NB4 (cell line): Measurements from ENCODE around the gene KHDRBS1.

Source experiments
- DNase-seq: peaks from one replicate; pipeline ENCODE4 v3.0.0; 2010; ENCODE audit warnings: low read depth
- H3K4me3 ChIP-seq: one replicate; pipeline ENCODE4 v1.5.1; 2011; ENCODE audit warnings: mild to moderate bottlenecking, low read depth, low read length, moderate library complexity
- MYC ChIP-seq: IDR thresholded peaks from 2 replicates; pipeline ENCODE4 v1.6.1; 2011; ENCODE audit warnings: low read depth, low read length
- POLR2A ChIP-seq: IDR thresholded peaks from 2 replicates; pipeline ENCODE4 v1.6.1; 2011; ENCODE audit warnings: mild to moderate bottlenecking; ENCODE audit not compliant: insufficient read length; ENCODE audit errors: extremely low read depth
- TF ChIP-seq, protein P1 (sequence below): IDR thresholded peaks from one replicate; pipeline ENCODE4 v1.5.1; 2012; ENCODE audit warnings: low read depth, low read length
- TF ChIP-seq, protein P2 (sequence below): IDR thresholded peaks from 2 replicates; pipeline ENCODE4 v1.6.1; 2011; ENCODE audit warnings: low read depth, low read length

The KHDRBS1 gene, protein sequence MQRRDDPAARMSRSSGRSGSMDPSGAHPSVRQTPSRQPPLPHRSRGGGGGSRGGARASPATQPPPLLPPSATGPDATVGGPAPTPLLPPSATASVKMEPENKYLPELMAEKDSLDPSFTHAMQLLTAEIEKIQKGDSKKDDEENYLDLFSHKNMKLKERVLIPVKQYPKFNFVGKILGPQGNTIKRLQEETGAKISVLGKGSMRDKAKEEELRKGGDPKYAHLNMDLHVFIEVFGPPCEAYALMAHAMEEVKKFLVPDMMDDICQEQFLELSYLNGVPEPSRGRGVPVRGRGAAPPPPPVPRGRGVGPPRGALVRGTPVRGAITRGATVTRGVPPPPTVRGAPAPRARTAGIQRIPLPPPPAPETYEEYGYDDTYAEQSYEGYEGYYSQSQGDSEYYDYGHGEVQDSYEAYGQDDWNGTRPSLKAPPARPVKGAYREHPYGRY

DNA sequence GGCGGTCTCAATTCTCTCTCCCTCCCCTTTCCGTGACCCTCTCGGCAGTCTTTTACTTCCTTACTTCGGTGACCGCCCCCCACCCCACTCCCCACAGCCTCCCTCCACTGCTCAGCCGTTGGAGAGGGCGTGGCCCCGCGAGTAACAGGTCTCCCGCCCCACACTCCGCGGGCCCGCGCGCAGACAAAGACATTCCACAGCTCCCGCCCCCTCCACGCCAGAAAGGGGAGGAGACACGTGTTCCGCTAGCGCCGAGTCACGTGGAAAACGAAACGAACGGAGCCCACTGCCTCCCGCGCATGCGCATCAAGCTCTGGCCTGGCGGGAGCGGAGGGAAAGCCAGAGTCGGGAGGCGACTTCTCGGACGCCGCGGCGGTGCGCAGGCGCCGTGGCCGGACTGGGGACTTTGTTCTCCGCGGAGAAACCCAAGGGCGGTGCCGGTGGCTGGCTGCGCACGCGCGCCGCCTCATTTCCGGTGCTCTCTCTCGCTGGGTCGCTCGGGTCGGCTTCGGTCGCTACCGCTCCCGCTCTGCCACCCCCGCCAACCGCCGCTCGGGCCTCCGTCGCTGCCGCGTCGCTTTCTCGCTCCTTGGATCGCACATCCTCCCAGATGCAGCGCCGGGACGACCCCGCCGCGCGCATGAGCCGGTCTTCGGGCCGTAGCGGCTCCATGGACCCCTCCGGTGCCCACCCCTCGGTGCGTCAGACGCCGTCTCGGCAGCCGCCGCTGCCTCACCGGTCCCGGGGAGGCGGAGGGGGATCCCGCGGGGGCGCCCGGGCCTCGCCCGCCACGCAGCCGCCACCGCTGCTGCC is at the start of gene KHDRBS1:
TSS of gene KHDRBS1 (plus strand) at position 483 of the 813 bp plus-strand sequence. CDS start at position 611, 128 bp downstream.
- DNase-seq: peak; percentile 98
- TF ChIP-seq, protein P1, sequence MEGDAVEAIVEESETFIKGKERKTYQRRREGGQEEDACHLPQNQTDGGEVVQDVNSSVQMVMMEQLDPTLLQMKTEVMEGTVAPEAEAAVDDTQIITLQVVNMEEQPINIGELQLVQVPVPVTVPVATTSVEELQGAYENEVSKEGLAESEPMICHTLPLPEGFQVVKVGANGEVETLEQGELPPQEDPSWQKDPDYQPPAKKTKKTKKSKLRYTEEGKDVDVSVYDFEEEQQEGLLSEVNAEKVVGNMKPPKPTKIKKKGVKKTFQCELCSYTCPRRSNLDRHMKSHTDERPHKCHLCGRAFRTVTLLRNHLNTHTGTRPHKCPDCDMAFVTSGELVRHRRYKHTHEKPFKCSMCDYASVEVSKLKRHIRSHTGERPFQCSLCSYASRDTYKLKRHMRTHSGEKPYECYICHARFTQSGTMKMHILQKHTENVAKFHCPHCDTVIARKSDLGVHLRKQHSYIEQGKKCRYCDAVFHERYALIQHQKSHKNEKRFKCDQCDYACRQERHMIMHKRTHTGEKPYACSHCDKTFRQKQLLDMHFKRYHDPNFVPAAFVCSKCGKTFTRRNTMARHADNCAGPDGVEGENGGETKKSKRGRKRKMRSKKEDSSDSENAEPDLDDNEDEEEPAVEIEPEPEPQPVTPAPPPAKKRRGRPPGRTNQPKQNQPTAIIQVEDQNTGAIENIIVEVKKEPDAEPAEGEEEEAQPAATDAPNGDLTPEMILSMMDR: no peak
- TF ChIP-seq MYC: peak; percentile 94
- TF ChIP-seq POLR2A: peak; percentile 86
- TF ChIP-seq, protein P2, sequence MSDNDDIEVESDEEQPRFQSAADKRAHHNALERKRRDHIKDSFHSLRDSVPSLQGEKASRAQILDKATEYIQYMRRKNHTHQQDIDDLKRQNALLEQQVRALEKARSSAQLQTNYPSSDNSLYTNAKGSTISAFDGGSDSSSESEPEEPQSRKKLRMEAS: peak; percentile 100

DNA sequence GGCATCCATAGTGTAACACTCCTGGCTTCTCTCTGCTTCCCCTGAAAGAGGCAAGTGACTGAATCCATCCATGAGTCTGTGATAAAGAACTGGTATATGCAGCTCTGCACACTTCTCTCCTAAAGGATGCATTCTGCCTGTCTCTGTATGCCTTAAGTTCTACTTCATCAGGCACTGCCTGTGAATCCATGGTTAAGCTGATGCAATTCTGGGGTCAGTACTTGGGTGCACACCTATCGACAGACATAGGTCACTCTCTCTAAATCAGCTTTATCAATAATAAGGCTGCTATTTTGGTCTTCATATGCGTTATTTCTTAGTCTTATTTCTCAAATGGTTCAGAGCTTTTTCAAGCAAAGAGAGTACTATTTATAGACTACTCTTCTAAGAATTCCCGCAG is 42.8 kb upstream of the KHDRBS1 start:
- H3K4me3 ChIP-seq: no peak overlapping the region
- TF ChIP-seq, protein P2: no peak
- TF ChIP-seq, protein P1: no peak
- TF ChIP-seq MYC: no peak
- no peak for TF ChIP-seq POLR2A
- DNase-seq: no peak

More for the DNA sequence above, at the start of gene KHDRBS1:
- peak within 1 kb of the TSS; percentile 91 for H3K4me3 ChIP-seq

DNA sequence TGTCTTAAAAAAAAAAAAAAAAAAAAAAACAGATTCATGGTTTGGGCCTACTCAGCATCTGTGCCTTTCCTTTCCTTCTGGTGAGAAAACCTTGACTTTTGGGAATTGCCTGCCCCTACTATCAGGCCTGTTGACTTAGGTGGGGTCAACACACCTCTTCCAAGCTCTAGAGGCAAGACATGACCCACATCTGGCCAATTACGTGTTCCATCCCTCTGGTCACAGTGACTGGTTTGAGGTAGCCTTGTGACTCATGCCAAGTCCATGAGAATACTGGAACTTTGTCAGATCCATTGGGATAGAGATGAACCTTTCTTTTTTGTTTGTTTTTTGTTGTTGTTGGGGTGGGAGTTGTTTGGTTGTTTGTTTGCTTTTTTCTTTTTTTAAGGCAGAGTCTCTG is 37.3 kb upstream of the KHDRBS1 start:
- no peak for DNase-seq
- TF ChIP-seq, protein P2: no peak
- no peak for TF ChIP-seq POLR2A
- TF ChIP-seq, protein P1: no peak
- TF ChIP-seq MYC: no peak
- no peak overlapping the region for H3K4me3 ChIP-seq

DNA sequence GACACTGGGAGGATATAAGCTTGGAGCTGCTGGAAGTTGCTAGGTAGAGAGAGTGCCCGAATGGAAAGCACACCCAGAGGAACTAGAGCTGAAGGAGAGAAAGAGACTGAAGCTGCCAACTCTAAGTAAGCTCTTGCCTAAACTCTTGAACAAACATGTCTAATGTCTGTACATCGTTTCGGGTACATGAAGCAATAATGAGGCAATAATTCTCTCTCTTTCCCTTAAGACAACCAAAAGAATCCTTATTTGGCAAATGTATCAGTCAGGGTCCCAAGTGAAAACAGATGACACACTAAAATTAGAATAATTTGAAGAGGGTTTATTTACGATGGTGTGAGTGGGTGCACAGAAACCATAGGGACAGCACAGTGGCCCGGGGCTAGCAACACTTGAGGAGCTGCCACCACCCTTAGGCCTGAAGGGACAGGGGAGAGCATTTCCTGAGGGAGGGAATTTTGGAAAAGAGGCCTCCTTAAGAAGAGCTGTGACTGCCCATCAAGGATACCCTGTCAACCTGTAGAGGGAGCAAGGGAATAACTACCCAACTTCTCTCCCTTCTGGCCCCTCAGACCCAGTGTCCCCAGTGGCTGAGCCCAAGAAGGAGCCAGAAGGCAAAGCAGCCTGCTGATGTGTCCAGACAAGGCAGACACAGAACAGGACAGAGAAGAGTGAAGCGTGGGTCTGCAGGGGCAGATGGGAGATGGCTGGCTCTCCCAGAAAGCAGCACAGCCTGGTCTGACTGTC is 36.1 kb upstream of the KHDRBS1 start:
- peak; percentile 44 for DNase-seq
- no peak overlapping the region for H3K4me3 ChIP-seq
- TF ChIP-seq POLR2A (no peak), MYC (no peak)
- TF ChIP-seq, protein P1: peak; percentile 33
- TF ChIP-seq, protein P2: no peak

DNA sequence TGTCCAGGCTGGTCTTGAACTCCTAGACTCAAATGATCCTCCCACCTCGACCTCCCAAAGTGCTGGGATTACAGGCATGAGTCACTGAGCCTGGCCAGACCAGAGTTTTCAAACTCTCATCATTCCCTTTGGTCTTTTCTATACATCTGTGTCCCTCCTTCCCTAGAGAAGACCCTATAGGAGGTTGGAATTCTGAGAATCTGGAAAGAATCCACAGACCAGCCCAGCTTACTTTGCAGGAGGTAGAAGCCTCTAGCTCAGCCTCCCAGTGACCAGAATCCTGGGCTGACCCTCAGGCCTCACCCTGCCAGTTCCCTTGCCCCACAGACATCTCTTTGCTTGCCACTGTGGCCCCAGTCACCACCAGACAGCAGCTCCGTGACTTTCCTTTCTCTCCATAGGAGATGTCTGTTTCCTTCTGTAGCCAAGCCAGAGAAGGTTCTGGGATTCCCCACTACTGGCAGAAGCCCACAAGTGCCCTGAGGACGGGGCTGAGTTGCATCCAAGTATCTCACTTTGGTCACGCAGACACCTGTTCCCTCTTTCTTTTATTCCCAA is 34.7 kb upstream of the KHDRBS1 start:
- no peak overlapping the region for H3K4me3 ChIP-seq
- no peak for DNase-seq
- TF ChIP-seq, protein P1: no peak
- TF ChIP-seq MYC (no peak), POLR2A (no peak)
- TF ChIP-seq, protein P2: no peak
